H9 (cell line): ENCODE results near the gene DNAH1. TPM values are rescaled to one million over a fixed set of nuclear protein-coding genes. Genes with fewer than 3 reads are reported as not detected.

Experiments used
- DNase-seq: peaks from one replicate; pipeline ENCODE4 v3.0.0-alpha.2; 2017
- H2AFZ ChIP-seq: one replicate; pipeline ENCODE4 v1.6.1; 2013; ENCODE audit warnings: mild to moderate bottlenecking, low read length, control low read depth, moderate library complexity
- H2AK5ac ChIP-seq: 2 replicates; pipeline ENCODE4 v1.6.1; 2013; ENCODE audit warnings: low read length, control low read depth, mixed read lengths; ENCODE audit not compliant: insufficient read length
- H2BK120ac ChIP-seq: one replicate; pipeline ENCODE4 v1.6.1; 2013; ENCODE audit warnings: low read depth, mild to moderate bottlenecking, low read length, control low read depth, inconsistent platforms; ENCODE audit not compliant: poor library complexity, severe bottlenecking
- H2BK12ac ChIP-seq: 2 replicates; pipeline ENCODE4 v1.6.1; 2013; ENCODE audit warnings: low read length, control low read depth, mixed read lengths, low read depth; ENCODE audit not compliant: insufficient read length
- H2BK15ac ChIP-seq: 2 replicates; pipeline ENCODE4 v1.6.1; 2013; ENCODE audit warnings: low read depth, low read length, control low read depth
- H2BK20ac ChIP-seq: one replicate; pipeline ENCODE4 v1.6.1; 2013; ENCODE audit warnings: low read depth, mild to moderate bottlenecking, low read length, control low read depth, inconsistent platforms; ENCODE audit not compliant: poor library complexity, severe bottlenecking
- H2BK5ac ChIP-seq: 2 replicates; pipeline ENCODE4 v1.6.1; 2013; ENCODE audit warnings: low read length, control low read depth, mixed read lengths; ENCODE audit not compliant: insufficient read length
- H3K14ac ChIP-seq: 2 replicates; pipeline ENCODE4 v1.6.1; 2013; ENCODE audit warnings: low read length, control low read depth; ENCODE audit not compliant: insufficient read depth
- H3K18ac ChIP-seq: 2 replicates; pipeline ENCODE4 v1.6.1; 2013; ENCODE audit warnings: low read depth, mild to moderate bottlenecking, mixed read lengths, low read length, control low read depth; ENCODE audit not compliant: insufficient read length
- H3K23ac ChIP-seq: 2 replicates; pipeline ENCODE4 v1.6.1; 2013; ENCODE audit warnings: low read length, control low read depth, mixed read lengths, low read depth; ENCODE audit not compliant: insufficient read length
- H3K23me2 ChIP-seq: 2 replicates; pipeline ENCODE4 v1.6.1; 2013; ENCODE audit warnings: low read depth, mild to moderate bottlenecking, mixed read lengths, low read length, control low read depth; ENCODE audit not compliant: insufficient read length, poor library complexity, severe bottlenecking
- H3K27ac ChIP-seq: 2 replicates; pipeline ENCODE4 v1.5.1; 2013; ENCODE audit warnings: low read length, control low read depth, mixed read lengths, low read depth; ENCODE audit not compliant: insufficient read length
- H3K27me3 ChIP-seq: 2 replicates; pipeline ENCODE4 v1.6.1; 2013; ENCODE audit warnings: low read length, control low read depth, inconsistent platforms; ENCODE audit not compliant: insufficient read depth
- H3K4ac ChIP-seq: 2 replicates; pipeline ENCODE4 v1.6.1; 2013; ENCODE audit warnings: low read depth, mild to moderate bottlenecking, control low read depth, inconsistent platforms, low read length, moderate library complexity
- H3K4me1 ChIP-seq: 2 replicates; pipeline ENCODE4 v1.6.1; 2013; ENCODE audit warnings: low read length, control low read depth, inconsistent platforms; ENCODE audit not compliant: insufficient read depth
- H3K4me2 ChIP-seq: 2 replicates; pipeline ENCODE4 v1.6.1; 2013; ENCODE audit warnings: low read length, control low read depth, mixed read lengths; ENCODE audit not compliant: insufficient read length, insufficient read depth
- H3K56ac ChIP-seq: 2 replicates; pipeline ENCODE4 v1.6.1; 2013; ENCODE audit warnings: low read depth, mild to moderate bottlenecking, mixed read lengths, low read length, control low read depth; ENCODE audit not compliant: insufficient read length
- H3K79me1 ChIP-seq: 2 replicates; pipeline ENCODE4 v1.6.1; 2013; ENCODE audit warnings: low read depth, mild to moderate bottlenecking, moderate library complexity, low read length, control low read depth, inconsistent platforms; ENCODE audit not compliant: insufficient read depth, poor library complexity, severe bottlenecking
- H3K79me2 ChIP-seq: 2 replicates; pipeline ENCODE4 v1.6.1; 2013; ENCODE audit warnings: low read length, control low read depth, inconsistent platforms; ENCODE audit not compliant: insufficient read depth
- H3K9ac ChIP-seq: 2 replicates; pipeline ENCODE4 v1.6.1; 2013; ENCODE audit warnings: low read length, control low read depth, mixed read lengths; ENCODE audit not compliant: insufficient read length; ENCODE audit errors: extremely low read depth
- H3K9me3 ChIP-seq: one replicate; pipeline ENCODE4 v1.6.1; 2013; ENCODE audit warnings: low read depth, low read length, inconsistent platforms; ENCODE audit not compliant: control insufficient read depth
- H3T11ph ChIP-seq: one replicate; pipeline ENCODE4 v1.6.1; 2013; ENCODE audit warnings: mild to moderate bottlenecking, low read length, control low read depth, inconsistent platforms
- H4K20me1 ChIP-seq: one replicate; pipeline ENCODE4 v1.6.1; 2013; ENCODE audit not compliant: control insufficient read depth, insufficient read length, insufficient read depth
- H4K5ac ChIP-seq: 2 replicates; pipeline ENCODE4 v1.6.1; 2013; ENCODE audit warnings: low read depth, mild to moderate bottlenecking, mixed read lengths, low read length, control low read depth; ENCODE audit not compliant: insufficient read length
- H4K8ac ChIP-seq: replicated peaks from 2 replicates; pipeline ENCODE4 v1.6.1; 2013; ENCODE audit warnings: low read length, control low read depth, mixed read lengths, low read depth; ENCODE audit not compliant: insufficient read length
- H4K91ac ChIP-seq: 2 replicates; pipeline ENCODE4 v1.6.1; 2013; ENCODE audit warnings: low read depth, mild to moderate bottlenecking, moderate library complexity, mixed read lengths, low read length, control low read depth; ENCODE audit not compliant: insufficient read length
- H3K27ac Mint-ChIP-seq, 3 experiments: 2 replicates in 2 of 3; 3 replicates in 1 of 3; pipeline ENCODE4 v1.8.0; 2020 to 2021; ENCODE audit warnings: mixed read lengths in 3 of 3, mild to moderate bottlenecking in 1 of 3, moderate library complexity in 1 of 3
- H3K27me3 Mint-ChIP-seq: 2 replicates; pipeline ENCODE4 v1.8.0; 2021; ENCODE audit warnings: low read depth, mild to moderate bottlenecking, moderate library complexity, mixed read lengths
- H3K36me3 Mint-ChIP-seq, 3 experiments: 2 replicates in 2 of 3; 3 replicates in 1 of 3; pipeline ENCODE4 v1.8.0; 2020 to 2021; ENCODE audit warnings: low read depth in 3 of 3, mixed read lengths in 3 of 3; ENCODE audit not compliant: insufficient read depth in 1 of 3
- H3K4me1 Mint-ChIP-seq, 2 experiments: 2 replicates each; pipeline ENCODE4 v1.8.0; 2020; ENCODE audit warnings: mixed read lengths in 2 of 2
- H3K4me3 Mint-ChIP-seq, 2 experiments: 2 replicates in 1 of 2; 3 replicates in 1 of 2; pipeline ENCODE4 v1.8.0; 2020 to 2021; ENCODE audit warnings: mild to moderate bottlenecking in 2 of 2, mixed read lengths in 2 of 2, moderate library complexity in 1 of 2
- H3K9me3 Mint-ChIP-seq, 2 experiments: 2 replicates in 1 of 2; 3 replicates in 1 of 2; pipeline ENCODE4 v1.8.0; 2020; ENCODE audit warnings: mild to moderate bottlenecking in 2 of 2, mixed read lengths in 2 of 2, moderate library complexity in 1 of 2
- CTCF ChIP-seq: fragments of 200-600 bp; sonication (generic); conservative IDR thresholded peaks from 3 replicates; pipeline ENCODE4 v1.8.0; 2021; ENCODE audit warnings: antibody characterized with exemption, mild to moderate bottlenecking
- WGBS: extraction: QIAGEN DNeasy Blood & Tissue Kit; methylation state at CpG from one replicate; pipeline ENCODE4 v1.1.7; 2013; ENCODE audit warnings: missing lambda C conversion rate, low lambda C conversion rate, mixed read lengths; ENCODE audit not compliant: insufficient read length; ENCODE audit errors: extremely low coverage; 5-methylcytosine and 5-hydroxymethylcytosine counted together
- total RNA-seq: library from RNA; stranded (reverse); gene quantifications from 2 replicates; pipeline ENCODE4 v1.2.1, GENCODE V29; 2021

The DNAH1 gene
- total RNA-seq, 1 experiment from 2014 or later: 2.0 TPM

GRCh38 chr3:52355526-52355925 is 39.4 kb downstream of the DNAH1 start:
- no peak overlapping the region for H3K18ac ChIP-seq
- no peak overlapping the region for H3K23ac ChIP-seq
- H2BK12ac ChIP-seq: no peak overlapping the region
- H3K27me3 ChIP-seq: no peaks in the 10 kb centered on the region
- H3K56ac ChIP-seq: no peak overlapping the region
- no peaks in the 10 kb centered on the region for H3K9me3 ChIP-seq
- Mint-ChIP-seq H3K4me3 (no peak overlapping the region), H3K36me3 (no peaks in the 10 kb centered on the region), H3K27me3 (no peaks in the 10 kb centered on the region), H3K27ac (no peak overlapping the region), H3K4me1 (no peaks in the 10 kb centered on the region), H3K9me3 (no peaks in the 10 kb centered on the region)
- H3K79me1 ChIP-seq: no peaks in the 10 kb centered on the region
- no peak overlapping the region for H2BK15ac ChIP-seq
- no peak overlapping the region for H4K5ac ChIP-seq
- no peak overlapping the region for H2AK5ac ChIP-seq
- H4K20me1 ChIP-seq: no peaks in the 10 kb centered on the region
- H3K14ac ChIP-seq: no peak overlapping the region
- WGBS: no CpG with 5 or more reads among the region's 11 CpGs
- H3K4me2 ChIP-seq: no peak overlapping the region
- no peaks in the 10 kb centered on the region for H3K23me2 ChIP-seq
- H2BK5ac ChIP-seq: no peak overlapping the region
- no peak overlapping the region for H3T11ph ChIP-seq
- no peak overlapping the region for H2BK20ac ChIP-seq
- H4K8ac ChIP-seq: no peak overlapping the region
- no peak overlapping the region for H3K4ac ChIP-seq
- no peak for TF ChIP-seq CTCF
- no peak overlapping the region for H2BK120ac ChIP-seq
- no peaks in the 10 kb centered on the region for H3K79me2 ChIP-seq
- DNase-seq: no peak
- H3K27ac ChIP-seq: no peak overlapping the region
- H4K91ac ChIP-seq: no peak overlapping the region
- no peak overlapping the region for H3K9ac ChIP-seq
- H3K4me1 ChIP-seq: no peaks in the 10 kb centered on the region
- H2AFZ ChIP-seq: no peak overlapping the region
